GM23338 (cell line): ENCODE results near the gene FAM13B. TPM values are rescaled to one million over a fixed set of nuclear protein-coding genes. Genes with fewer than 3 reads are reported as not detected.

Experiments
- ATAC-seq: fragments of 200-7000 bp; cut with Tn5 transposase; 3 replicates; pipeline ENCODE4 v1.9.1; 2020
- DNase-seq: peaks from one replicate; pipeline ENCODE4 v3.0.0-alpha.2; 2015; ENCODE audit warnings: low spot score
- H2AFZ ChIP-seq: fragments of 200-600 bp; sonication (generic); 2 replicates; pipeline ENCODE4 v1.8.0; 2016; ENCODE audit warnings: antibody characterized with exemption, mild to moderate bottlenecking, moderate library complexity
- H3F3A ChIP-seq: fragments of 200-600 bp; sonication (generic); replicated peaks from 2 replicates; pipeline ENCODE4 v1.8.0; 2017; ENCODE audit warnings: antibody characterized with exemption, mixed run types, low read depth
- H3K27ac ChIP-seq: fragments of 200-600 bp; sonication (generic); 2 replicates; pipeline ENCODE4 v1.6.1; 2016; ENCODE audit warnings: low read depth
- H3K27me3 ChIP-seq: fragments of 200-600 bp; sonication (generic); 2 replicates; pipeline ENCODE4 v1.8.0; 2016; ENCODE audit warnings: mild to moderate bottlenecking, mixed run types, moderate library complexity; ENCODE audit not compliant: insufficient read depth
- H3K36me3 ChIP-seq: fragments of 200-600 bp; sonication (generic); 2 replicates; pipeline ENCODE4 v1.8.0; 2016; ENCODE audit warnings: mild to moderate bottlenecking; ENCODE audit not compliant: insufficient read depth
- H3K4me1 ChIP-seq: fragments of 200-600 bp; sonication (generic); 2 replicates; pipeline ENCODE4 v1.8.0; 2016; ENCODE audit warnings: mild to moderate bottlenecking, moderate library complexity; ENCODE audit not compliant: insufficient read depth
- H3K4me2 ChIP-seq: fragments of 200-600 bp; sonication (generic); 2 replicates; pipeline ENCODE4 v1.7.1; 2017; ENCODE audit warnings: mixed run types
- H3K4me3 ChIP-seq: fragments of 200-600 bp; sonication (generic); 2 replicates; pipeline ENCODE4 v1.6.1; 2016; ENCODE audit warnings: mixed run types
- H3K79me2 ChIP-seq: fragments of 200-600 bp; sonication (generic); replicated peaks from 2 replicates; pipeline ENCODE4 v1.8.0; 2017; ENCODE audit warnings: mild to moderate bottlenecking; ENCODE audit not compliant: insufficient read depth
- H3K9me2 ChIP-seq: fragments of 200-600 bp; sonication (generic); 2 replicates; pipeline ENCODE4 v1.8.0; 2017; ENCODE audit not compliant: insufficient read depth
- H4K20me1 ChIP-seq: fragments of 200-600 bp; sonication (generic); replicated peaks from 2 replicates; pipeline ENCODE4 v1.8.0; 2017; ENCODE audit warnings: mild to moderate bottlenecking; ENCODE audit not compliant: insufficient read depth
- H3K27ac Mint-ChIP-seq: 2 replicates; pipeline ENCODE4 v1.8.0; 2020; ENCODE audit warnings: inconsistent platforms, mild to moderate bottlenecking, moderate library complexity, mixed read lengths
- H3K27me3 Mint-ChIP-seq: 3 replicates; pipeline ENCODE4 v1.8.0; 2022; ENCODE audit warnings: low read depth, mild to moderate bottlenecking, moderate library complexity, mixed read lengths, inconsistent platforms; ENCODE audit not compliant: insufficient read depth, poor library complexity
- H3K36me3 Mint-ChIP-seq: 3 replicates; pipeline ENCODE4 v1.8.0; 2021; ENCODE audit warnings: low read depth, mild to moderate bottlenecking, inconsistent platforms, moderate library complexity, mixed read lengths
- H3K4me1 Mint-ChIP-seq: 3 replicates; pipeline ENCODE4 v1.8.0; 2020; ENCODE audit warnings: mild to moderate bottlenecking, inconsistent platforms, mixed read lengths
- H3K4me3 Mint-ChIP-seq: 3 replicates; pipeline ENCODE4 v1.8.0; 2021; ENCODE audit warnings: moderate library complexity, mild to moderate bottlenecking, inconsistent platforms, mixed read lengths
- H3K9me3 Mint-ChIP-seq: 3 replicates; pipeline ENCODE4 v1.8.0; 2020; ENCODE audit warnings: moderate library complexity, mild to moderate bottlenecking, inconsistent platforms, mixed read lengths
- CREB1 ChIP-seq: fragments of 250-450 bp; sonication (Bioruptor Pico); IDR thresholded peaks from 2 replicates; pipeline ENCODE4 v1.5.0; 2020; ENCODE audit warnings: low read depth, mild to moderate bottlenecking, moderate library complexity
- CTCF ChIP-seq, 2 experiments: fragments of 200-600 bp in 1 of 2; sonication (generic) in 1 of 2; conservative IDR thresholded peaks; 2 replicates each; pipeline versions ENCODE4 v1.5.1 to v1.6.1; 2016 to 2017; ENCODE audit warnings: antibody characterized with exemption in 2 of 2, low read depth in 2 of 2, mild to moderate bottlenecking in 2 of 2, moderate library complexity in 1 of 2
- ETS1 ChIP-seq: IDR thresholded peaks from 2 replicates; pipeline ENCODE4 v1.6.1; 2016; ENCODE audit warnings: antibody characterized with exemption
- EZH2 ChIP-seq: fragments of 200-600 bp; sonication (generic); IDR thresholded peaks from one replicate; pipeline ENCODE4 v1.8.0; 2017; ENCODE audit warnings: antibody characterized with exemption, mild to moderate bottlenecking, low read depth; ENCODE audit not compliant: unreplicated experiment
- EZH2phosphoT487 ChIP-seq: fragments of 200-600 bp; sonication (generic); IDR thresholded peaks from one replicate; pipeline ENCODE4 v1.8.1; 2018; ENCODE audit warnings: antibody characterized with exemption; ENCODE audit not compliant: unreplicated experiment
- JUNB ChIP-seq: IDR thresholded peaks from one replicate; pipeline ENCODE4 v1.6.1; 2016; ENCODE audit warnings: antibody characterized with exemption; ENCODE audit not compliant: unreplicated experiment
- NANOG ChIP-seq: IDR thresholded peaks from 2 replicates; pipeline ENCODE4 v1.6.1; 2016; ENCODE audit warnings: antibody characterized with exemption, borderline replicate concordance
- POLR2AphosphoS5 ChIP-seq: IDR thresholded peaks from 2 replicates; pipeline ENCODE4 v1.6.1; 2016; ENCODE audit warnings: antibody characterized with exemption, low read depth
- REST ChIP-seq: IDR thresholded peaks from one replicate; pipeline ENCODE4 v1.6.1; 2018; ENCODE audit warnings: antibody characterized with exemption; ENCODE audit not compliant: unreplicated experiment
- STAT1 ChIP-seq: IDR thresholded peaks from one replicate; pipeline ENCODE4 v1.6.1; 2016; ENCODE audit warnings: antibody characterized with exemption; ENCODE audit not compliant: unreplicated experiment
- ZNF114 ChIP-seq: fragments of 250-450 bp; sonication (Bioruptor Pico); IDR thresholded peaks from 2 replicates; pipeline ENCODE4 v1.5.0; 2020; ENCODE audit warnings: mild to moderate bottlenecking, moderate library complexity
- ZNF331 ChIP-seq: fragments of 250-450 bp; sonication (Bioruptor Pico); IDR thresholded peaks from 2 replicates; pipeline ENCODE4 v1.5.0; 2020; ENCODE audit warnings: low read depth, mild to moderate bottlenecking, moderate library complexity
- ZNF462 ChIP-seq: fragments of 250-450 bp; sonication (Bioruptor Pico); IDR thresholded peaks from 2 replicates; pipeline ENCODE4 v1.5.0; 2020; ENCODE audit warnings: mild to moderate bottlenecking, moderate library complexity
- polyA plus RNA-seq: library from polyadenylated mRNA; unstranded; fragments of >200 nt; fragmentation: Nextera tagmentation; extraction: Ambion mirVana; gene quantifications from 2 replicates; pipeline ENCODE4 v1.2.1, GENCODE V29; 2016
- total RNA-seq: library from RNA; depleted of rRNA; stranded (reverse); fragments of >200 nt; shearing (Covaris generic); gene quantifications from 2 replicates; pipeline ENCODE4 v1.2.3, GENCODE V29; 2014

FAM13B gene
- total and polyA plus RNA-seq, 2 experiments from 2014 or later: 12.9 to 30.2 TPM

- Histone ChIP-seq H3K79me2 (no peaks in the 10 kb centered on the region), H3K4me2 (no peak overlapping the region), H3K4me1 (no peaks in the 10 kb centered on the region), H3K36me3 (no peaks in the 10 kb centered on the region), H3K27me3 (no peaks in the 10 kb centered on the region), H2AFZ (no peak overlapping the region), H4K20me1 (no peaks in the 10 kb centered on the region), H3K4me3 (no peak overlapping the region), H3F3A (no peaks in the 10 kb centered on the region), H3K9me2 (no peaks in the 10 kb centered on the region), H3K27ac (no peak overlapping the region)
- ATAC-seq (peak; percentile 90), DNase-seq (peak; percentile 86)
- Mint-ChIP-seq H3K27me3 (no peaks in the 10 kb centered on the region), H3K9me3 (peaks cover 8% of the 10 kb centered on the region; the same call in 2 of the 3 replicates), H3K27ac (no peak overlapping the region), H3K36me3 (peaks cover 3% of the 10 kb centered on the region), H3K4me3 (no peak overlapping the region), H3K4me1 (peaks cover 6% of the 10 kb centered on the region)
- TF ChIP-seq EZH2phosphoT487 (no peak), NANOG (no peak), ETS1 (no peak), REST (no peak), POLR2AphosphoS5 (no peak), ZNF331 (CRISPR knock-in tag) (no peak), CTCF (conservative IDR thresholded peaks at IDR 0.05; ENCODE audit: low read depth in 2 of 2) (peak; percentile 90 to 91), STAT1 (no peak), ZNF462 (CRISPR knock-in tag) (no peak), EZH2 (no peak), CREB1 (CRISPR knock-in tag) (0 out of 2 replicates have a peak, but pooled peaks have one; percentile 3), JUNB (no peak), ZNF114 (CRISPR knock-in tag) (no peak)
Observed at GRCh38 chr5:138068742-138069600, 36.1 kb upstream of the FAM13B start.
